Measurements from ENCODE around the gene BCL11B.

Gene BCL11B

GRCh38 chr14:99145307-99145706, 126.7 kb downstream of the BCL11B start:
- Histone ChIP-seq H3K36me3 (ENCODE audit: low read length) (no peaks in the 10 kb centered on the region), H2AFZ (ENCODE audit: low read depth, low read length, severe bottlenecking) (no peak overlapping the region), H3K4me2 (ENCODE audit: low read depth, low read length, poor library complexity, severe bottlenecking) (no peak overlapping the region), H3K9me3 (ENCODE audit: insufficient read depth, low read length) (no peaks in the 10 kb centered on the region), H3K27ac (ENCODE audit: low read depth, low read length) (no peak overlapping the region), H3K79me2 (ENCODE audit: insufficient read depth, low read length) (no peaks in the 10 kb centered on the region), H3F3A (ENCODE audit: insufficient read depth) (no peaks in the 10 kb centered on the region), H3K27me3 (ENCODE audit: low read length) (0 out of 2 replicates have a peak, but pooled peaks cover 2% of the 10 kb centered on the region), H3K9ac (ENCODE audit: low read length) (no peak overlapping the region), H4K20me1 (ENCODE audit: low read depth, low read length) (no peaks in the 10 kb centered on the region), H3K4me3 (ENCODE audit: insufficient read depth, low read length, poor library complexity, severe bottlenecking) (no peak overlapping the region), H3K9me2 (replicated peaks; ENCODE audit: insufficient read depth, low read length) (no peaks in the 10 kb centered on the region)
- TF ChIP-seq CTCF (IDR thresholded peaks at IDR 0.05; ENCODE audit: insufficient read depth, low read length, poor library complexity, severe bottlenecking), result no peak
- TF ChIP-seq EZH2phosphoT487 (conservative IDR thresholded peaks at IDR 0.05; ENCODE audit: low read length), result no peak

GRCh38 chr14:99143793-99144192, 128.2 kb downstream of the BCL11B start:
- Histone ChIP-seq H3F3A (ENCODE audit: insufficient read depth) (no peaks in the 10 kb centered on the region), H3K9me3 (ENCODE audit: insufficient read depth, low read length) (no peaks in the 10 kb centered on the region), H3K4me3 (ENCODE audit: insufficient read depth, low read length, poor library complexity, severe bottlenecking) (no peak overlapping the region), H4K20me1 (ENCODE audit: low read depth, low read length) (no peaks in the 10 kb centered on the region), H3K36me3 (ENCODE audit: low read length) (no peaks in the 10 kb centered on the region), H2AFZ (ENCODE audit: low read depth, low read length, severe bottlenecking) (no peak overlapping the region), H3K79me2 (ENCODE audit: insufficient read depth, low read length) (no peaks in the 10 kb centered on the region), H3K27ac (ENCODE audit: low read depth, low read length) (no peak overlapping the region), H3K4me2 (ENCODE audit: low read depth, low read length, poor library complexity, severe bottlenecking) (no peak overlapping the region), H3K27me3 (ENCODE audit: low read length) (no peaks in the 10 kb centered on the region), H3K9me2 (replicated peaks; ENCODE audit: insufficient read depth, low read length) (no peaks in the 10 kb centered on the region), H3K9ac (ENCODE audit: low read length) (no peak overlapping the region)
- TF ChIP-seq EZH2phosphoT487 (conservative IDR thresholded peaks at IDR 0.05; ENCODE audit: low read length), result no peak
- TF ChIP-seq CTCF (IDR thresholded peaks at IDR 0.05; ENCODE audit: insufficient read depth, low read length, poor library complexity, severe bottlenecking), result no peak

GRCh38 chr14:99143126-99143525, 128.9 kb downstream of the BCL11B start:
- no peaks in the 10 kb centered on the region for H4K20me1 ChIP-seq (ENCODE audit: low read depth, low read length)
- no peaks in the 10 kb centered on the region for H3K27me3 ChIP-seq (ENCODE audit: low read length)
- no peaks in the 10 kb centered on the region for H3K9me3 ChIP-seq (ENCODE audit: insufficient read depth, low read length)
- H3K9me2 ChIP-seq (replicated peaks; ENCODE audit: insufficient read depth, low read length), result no peaks in the 10 kb centered on the region
- H3K27ac ChIP-seq (ENCODE audit: low read depth, low read length), result no peak overlapping the region
- no peak overlapping the region for H3K9ac ChIP-seq (ENCODE audit: low read length)
- H3K36me3 ChIP-seq (ENCODE audit: low read length), result no peaks in the 10 kb centered on the region
- no peaks in the 10 kb centered on the region for H3F3A ChIP-seq (ENCODE audit: insufficient read depth)
- H3K4me2 ChIP-seq (ENCODE audit: low read depth, low read length, poor library complexity, severe bottlenecking), result no peak overlapping the region
- TF ChIP-seq CTCF (IDR thresholded peaks at IDR 0.05; ENCODE audit: insufficient read depth, low read length, poor library complexity, severe bottlenecking) (no peak), EZH2phosphoT487 (conservative IDR thresholded peaks at IDR 0.05; ENCODE audit: low read length) (no peak)
- H3K79me2 ChIP-seq (ENCODE audit: insufficient read depth, low read length), result no peaks in the 10 kb centered on the region
- H3K4me3 ChIP-seq (ENCODE audit: insufficient read depth, low read length, poor library complexity, severe bottlenecking), result no peak overlapping the region
- no peak overlapping the region for H2AFZ ChIP-seq (ENCODE audit: low read depth, low read length, severe bottlenecking)

Data from SU-DHL-6 (cell line).